Prostate gland (tissue), 2 donors: Measurements from ENCODE around the gene EPS8L3. TPM values are rescaled to one million over a fixed set of nuclear protein-coding genes. Genes with fewer than 3 reads are reported as not detected.
"Not testable (repeated sequence)": the region's sequence is repeated elsewhere in the genome, so short reads cannot be mapped to it uniquely, and the experiment has no call there.

ENCODE experiments used
- DNase-seq: peaks from one replicate; pipeline ENCODE4 v3.0.0-alpha.2; 2019; ENCODE audit warnings: low spot score
- H3K27ac ChIP-seq, 2 donors: fragments of 200-600 bp; sonication (generic); 2 replicates each; pipeline ENCODE4 v1.5.1; 2017 to 2019
- H3K27me3 ChIP-seq: fragments of 200-600 bp; sonication (generic); replicated peaks from 2 replicates; pipeline ENCODE4 v1.5.1; 2019; ENCODE audit not compliant: insufficient read depth
- H3K36me3 ChIP-seq, 2 donors: fragments of 200-600 bp; sonication (generic); 1 replicate in 1 of 2; 2 replicates in 1 of 2; pipeline versions ENCODE4 v1.5.1 to v1.8.1; 2017 to 2019
- H3K4me1 ChIP-seq: fragments of 200-600 bp; sonication (generic); replicated peaks from 2 replicates; pipeline ENCODE4 v1.5.1; 2019
- H3K4me3 ChIP-seq, 2 donors: fragments of 200-600 bp; sonication (generic); 2 replicates each; pipeline ENCODE4 v1.5.1; 2017 to 2019
- H3K9me3 ChIP-seq: fragments of 200-600 bp; sonication (generic); 2 replicates; pipeline ENCODE4 v1.5.1; 2017
- CTCF ChIP-seq, 4 experiments: fragments of 200-600 bp in 2 of 4; fragments of 450-650 bp in 2 of 4; sonication (generic) in 2 of 4; IDR thresholded peaks; 1 replicate in 3 of 4; 2 replicates in 1 of 4; pipeline ENCODE4 v1.5.1; 2016 to 2019; ENCODE audit warnings: antibody characterized with exemption in 4 of 4, mild to moderate bottlenecking in 2 of 4, moderate library complexity in 2 of 4
- POLR2A ChIP-seq: fragments of 450-650 bp; IDR thresholded peaks from one replicate; pipeline ENCODE4 v1.6.1; 2016; ENCODE audit warnings: antibody characterized with exemption, mild to moderate bottlenecking
- POLR2AphosphoS5 ChIP-seq: sonication (generic); formaldehyde crosslinking; IDR thresholded peaks from one replicate; pipeline ENCODE4 v1.6.1; 2017; ENCODE audit warnings: antibody characterized with exemption
- WGBS: methylation state at CpG from one replicate; pipeline ENCODE4 v1.1.5; 2018; 5-methylcytosine and 5-hydroxymethylcytosine counted together
- intact Hi-C: fragments of 100-400 bp; cut with DNase I; formaldehyde crosslinking; loops from one replicate; pipeline ENCODE4 v1.14.2; 2022
- total RNA-seq, 2 donors: library from RNA; depleted of rRNA; stranded (reverse); fragments of >200 nt; gene quantifications; one replicate each; pipeline ENCODE4 v1.1.0, GENCODE V29; 2016

Gene EPS8L3
- total RNA-seq, 2 donors from 2014 or later: 0.34 TPM; not detected in 1

GRCh38 chr1:109760581-109761226 is 3.0 kb downstream of the EPS8L3 start:
- intact Hi-C loops: no loop called here
- Histone ChIP-seq H3K9me3 (no peaks in the 10 kb centered on the region), H3K4me1 (no peaks in the 10 kb centered on the region), H3K27ac (no peak overlapping the region), H3K27me3 (no peaks in the 10 kb centered on the region), H3K36me3 (no peaks in the 10 kb centered on the region), H3K4me3 (no peak overlapping the region)
- WGBS: 89% methylated on average over 7 of the region's 7 CpGs
- no peak for DNase-seq
- no peak for TF ChIP-seq CTCF (IDR thresholded peaks at IDR 0.05)
- TF ChIP-seq POLR2AphosphoS5: no peak
- no peak for TF ChIP-seq POLR2A

- Histone ChIP-seq H3K27me3 (no peaks in the 10 kb centered on the region), H3K27ac (no peak overlapping the region), H3K9me3 (no peaks in the 10 kb centered on the region), H3K36me3 (no peaks in the 10 kb centered on the region), H3K4me1 (no peaks in the 10 kb centered on the region), H3K4me3 (no peak overlapping the region)
- TF ChIP-seq CTCF (IDR thresholded peaks at IDR 0.05) (no peak), POLR2AphosphoS5 (no peak), POLR2A (no peak)
- intact Hi-C loops: no loop called here
- DNase-seq: no peak
- 94% methylated on average over 11 of the region's 11 CpGs for WGBS
These were observed 4.0 kb downstream of the EPS8L3 start for GRCh38 chr1:109759513-109760334.

- no peaks in the 10 kb centered on the region for H3K36me3 ChIP-seq
- H3K9me3 ChIP-seq: no peaks in the 10 kb centered on the region
- H3K27ac ChIP-seq: no peak overlapping the region
- H3K4me3 ChIP-seq: no peak overlapping the region
- DNase-seq: no peak
- TF ChIP-seq CTCF (IDR thresholded peaks at IDR 0.05): no peak
- no peak for TF ChIP-seq POLR2AphosphoS5
- no peak for TF ChIP-seq POLR2A
- H3K4me1 ChIP-seq: no peaks in the 10 kb centered on the region
- intact Hi-C loops: no loop called here
- no peaks in the 10 kb centered on the region for H3K27me3 ChIP-seq
- 96% methylated on average over 13 of the region's 13 CpGs for WGBS
These were observed 5.6 kb downstream of the EPS8L3 start for GRCh38 chr1:109757936-109758786.

- TF ChIP-seq CTCF (IDR thresholded peaks at IDR 0.05) (no peak), POLR2AphosphoS5 (no peak), POLR2A (no peak)
- H3K27me3 ChIP-seq: no peaks in the 10 kb centered on the region
- no peaks in the 10 kb centered on the region for H3K9me3 ChIP-seq
- DNase-seq: no peak
- H3K4me1 ChIP-seq: no peaks in the 10 kb centered on the region
- H3K4me3 ChIP-seq: no peak overlapping the region
- H3K27ac ChIP-seq: no peak overlapping the region
- 95% methylated on average over 7 of the region's 7 CpGs for WGBS
- H3K36me3 ChIP-seq: no peaks in the 10 kb centered on the region
- intact Hi-C loops: no loop called here
These were observed 6.7 kb downstream of the EPS8L3 start for GRCh38 chr1:109756848-109757521.

- H3K9me3 ChIP-seq, H3K27me3 ChIP-seq, H3K27ac ChIP-seq, intact Hi-C loops, H3K36me3 ChIP-seq, DNase-seq, H3K4me3 ChIP-seq, H3K4me1 ChIP-seq: not testable (repeated sequence)
- WGBS: 91% methylated on average over 5 of the region's 5 CpGs
These were observed 7.4 kb downstream of the EPS8L3 start for GRCh38 chr1:109756325-109756724.
